H1 (cell line): ENCODE measurements around the gene B3GLCT. TPM values are rescaled to one million over a fixed set of nuclear protein-coding genes. Genes with fewer than 3 reads are reported as not detected.

Experiments used
- CTCF ChIA-PET: fragments of 300-600 bp; sonication (Branson Sonifier 250); formaldehyde crosslinking; loops from one replicate; lab custom pipeline; 2021; ENCODE audit not compliant: partially characterized antibody; lab: Charles Lee
- POLR2A ChIA-PET: fragments of 300-600 bp; sonication (Branson Sonifier 250); formaldehyde crosslinking; loops from one replicate; lab custom pipeline; 2021; ENCODE audit warnings: inconsistent platforms; ENCODE audit not compliant: partially characterized antibody; lab: Charles Lee
- DNase-seq, 2 experiments: peaks; one replicate each; pipeline versions ENCODE4 v3.0.0 to v3.0.0-alpha.2; 2010 to 2022; ENCODE audit warnings: low spot score in 2 of 2, low read depth in 1 of 2, mixed read lengths in 1 of 2
- FAIRE-seq: peaks from 2 replicates; lab custom pipeline; 2011; peaks lifted over from hg19 to GRCh38; lab: Jason Lieb, UNC
- H2AFZ ChIP-seq: 2 replicates; pipeline ENCODE4 v1.8.1; 2012; ENCODE audit warnings: low read length, inconsistent platforms
- H2AK5ac ChIP-seq: 2 replicates; pipeline ENCODE4 v1.6.1; 2013; ENCODE audit warnings: low read depth, low read length
- H2BK120ac ChIP-seq: replicated peaks from 2 replicates; pipeline ENCODE3; 2013; ENCODE audit warnings: low read depth, low read length, inconsistent platforms
- H2BK12ac ChIP-seq: 2 replicates; pipeline ENCODE4 v1.6.1; 2013; ENCODE audit warnings: low read depth, low read length
- H2BK15ac ChIP-seq: 2 replicates; pipeline ENCODE4 v1.6.1; 2013; ENCODE audit warnings: low read length
- H2BK20ac ChIP-seq: 2 replicates; pipeline ENCODE4 v1.6.1; 2013; ENCODE audit warnings: low read length
- H2BK5ac ChIP-seq: 2 replicates; pipeline ENCODE4 v1.6.1; 2013; ENCODE audit warnings: low read depth, low read length
- H3K14ac ChIP-seq: 2 replicates; pipeline ENCODE4 v1.6.1; 2013; ENCODE audit warnings: inconsistent platforms; ENCODE audit not compliant: insufficient read length
- H3K18ac ChIP-seq: 2 replicates; pipeline ENCODE4 v1.6.1; 2013; ENCODE audit warnings: low read length; ENCODE audit errors: extremely low read depth
- H3K23ac ChIP-seq: 2 replicates; pipeline ENCODE4 v1.6.1; 2013; ENCODE audit warnings: inconsistent platforms; ENCODE audit not compliant: insufficient read length
- H3K23me2 ChIP-seq: 2 replicates; pipeline ENCODE4 v1.6.1; 2013; ENCODE audit warnings: low read depth, low read length
- H3K27ac ChIP-seq: 2 replicates; pipeline ENCODE4 v1.6.1; 2011; ENCODE audit warnings: low read depth, low read length, inconsistent platforms
- H3K27me3 ChIP-seq, 4 experiments: replicated peaks in 1 of 4; 1 replicate in 1 of 4; 2 replicates in 3 of 4; pipeline versions ENCODE4 v1.6.1 to v1.8.1; 2011 to 2013; ENCODE audit warnings: low read length in 3 of 4, mild to moderate bottlenecking in 3 of 4, inconsistent platforms in 2 of 4, mixed read lengths in 2 of 4, moderate library complexity in 1 of 4; ENCODE audit not compliant: control insufficient read depth in 3 of 4, insufficient read depth in 3 of 4; ENCODE audit errors: extremely low read depth in 1 of 4
- H3K36me3 ChIP-seq, 4 experiments: 2 replicates each; pipeline versions ENCODE4 v1.6.1 to v1.8.1; 2011 to 2013; ENCODE audit warnings: mild to moderate bottlenecking in 4 of 4, low read length in 3 of 4, moderate library complexity in 2 of 4, control low read depth in 1 of 4, inconsistent platforms in 1 of 4; ENCODE audit not compliant: insufficient read depth in 4 of 4, control insufficient read depth in 2 of 4
- H3K4ac ChIP-seq: replicated peaks from 2 replicates; pipeline ENCODE3; 2013; ENCODE audit warnings: low read length, low read depth, mixed read lengths, inconsistent platforms; ENCODE audit not compliant: insufficient read length
- H3K4me1 ChIP-seq, 4 experiments: replicated peaks in 1 of 4; 1 replicate in 1 of 4; 2 replicates in 3 of 4; pipeline versions ENCODE4 v1.6.1 to v1.8.1; 2011 to 2013; ENCODE audit warnings: low read length in 3 of 4, inconsistent platforms in 2 of 4, mixed read lengths in 1 of 4; ENCODE audit not compliant: insufficient read depth in 4 of 4, control insufficient read depth in 3 of 4
- H3K4me2 ChIP-seq, 2 experiments: 2 replicates each; pipeline versions ENCODE4 v1.6.1 to v1.8.1; 2011 to 2013; ENCODE audit warnings: low read depth in 2 of 2, low read length in 2 of 2, control low read depth in 1 of 2, inconsistent platforms in 1 of 2, mild to moderate bottlenecking in 1 of 2; ENCODE audit not compliant: insufficient read depth in 1 of 2
- H3K4me3 ChIP-seq, 4 experiments: fragments of 200-600, 300-600 bp in 1 of 4; sonication (generic), shearing (Covaris generic), sonication (Bioruptor Twin) in 1 of 4; 2 replicates each; pipeline versions ENCODE4 v1.5.1 to v1.8.1; 2011 to 2016; ENCODE audit warnings: low read length in 4 of 4, low read depth in 3 of 4, control low read depth in 2 of 4, inconsistent platforms in 2 of 4, mild to moderate bottlenecking in 2 of 4, mixed read lengths in 1 of 4, moderate library complexity in 1 of 4; ENCODE audit not compliant: insufficient read depth in 2 of 4; ENCODE audit errors: extremely low read depth in 1 of 4
- H3K56ac ChIP-seq: replicated peaks from 2 replicates; pipeline ENCODE3; 2013; ENCODE audit warnings: low read depth, mild to moderate bottlenecking, mixed read lengths, low read length, inconsistent platforms; ENCODE audit not compliant: insufficient read length
- H3K79me1 ChIP-seq: 2 replicates; pipeline ENCODE4 v1.6.1; 2013; ENCODE audit warnings: low read depth, low read length, control low read depth
- H3K79me2 ChIP-seq, 2 experiments: 2 replicates each; pipeline versions ENCODE4 v1.6.1 to v1.8.1; 2012 to 2013; ENCODE audit warnings: low read length in 2 of 2, mild to moderate bottlenecking in 2 of 2, inconsistent platforms in 1 of 2; ENCODE audit not compliant: insufficient read depth in 2 of 2, control insufficient read depth in 1 of 2
- H3K9ac ChIP-seq, 4 experiments: replicated peaks in 1 of 4; 1 replicate in 1 of 4; 2 replicates in 3 of 4; pipeline versions ENCODE4 v1.6.1 to v1.8.1; 2011 to 2013; ENCODE audit warnings: low read depth in 3 of 4, low read length in 3 of 4, control low read depth in 2 of 4, mild to moderate bottlenecking in 2 of 4, moderate library complexity in 2 of 4, inconsistent platforms in 1 of 4; ENCODE audit errors: extremely low read depth in 1 of 4
- H3K9me3 ChIP-seq, 2 experiments: 2 replicates each; pipeline versions ENCODE4 v1.6.1 to v1.8.1; 2012 to 2013; ENCODE audit warnings: mild to moderate bottlenecking in 2 of 2, moderate library complexity in 2 of 2, control low read depth in 1 of 2, inconsistent platforms in 1 of 2, low read depth in 1 of 2, low read length in 1 of 2, mixed read lengths in 1 of 2; ENCODE audit not compliant: insufficient read depth in 2 of 2
- H4K20me1 ChIP-seq, 2 experiments: replicated peaks in 1 of 2; 2 replicates each; pipeline versions ENCODE3 to v1.8.1; 2011 to 2013; ENCODE audit warnings: inconsistent platforms in 2 of 2, low read length in 2 of 2, mild to moderate bottlenecking in 1 of 2; ENCODE audit not compliant: insufficient read depth in 2 of 2, control insufficient read depth in 1 of 2
- H4K5ac ChIP-seq: 2 replicates; pipeline ENCODE4 v1.6.1; 2013; ENCODE audit warnings: low read length, low read depth, mixed read lengths, inconsistent platforms; ENCODE audit not compliant: insufficient read length
- H4K8ac ChIP-seq: 2 replicates; pipeline ENCODE4 v1.8.0; 2013; ENCODE audit warnings: mild to moderate bottlenecking, moderate library complexity, low read length, inconsistent platforms; ENCODE audit not compliant: insufficient read depth; ENCODE audit errors: extremely low read depth
- H4K91ac ChIP-seq: replicated peaks from 2 replicates; pipeline ENCODE3; 2013; ENCODE audit warnings: low read length, mixed read lengths, inconsistent platforms; ENCODE audit not compliant: insufficient read length
- CBX8 ChIP-seq: fragments of 300-800, 300-1000 bp; sonication (generic); IDR thresholded peaks from 2 replicates; pipeline ENCODE4 v1.7.1; 2016; ENCODE audit warnings: low read depth, low read length, borderline replicate concordance
- KDM5A ChIP-seq: fragments of 200-600 bp; IDR thresholded peaks from 2 replicates; pipeline ENCODE4 v1.7.1; 2012; ENCODE audit warnings: mild to moderate bottlenecking, low read length, inconsistent platforms, mixed read lengths
- NRF1 ChIP-seq: IDR thresholded peaks from 2 replicates; pipeline ENCODE4 v1.6.1; 2011; ENCODE audit warnings: mild to moderate bottlenecking, low read depth, low read length, improper control_type of control experiment
- POU5F1 ChIP-seq: IDR thresholded peaks from 2 replicates; pipeline ENCODE4 v1.6.1; 2011; ENCODE audit warnings: low read depth, mild to moderate bottlenecking, low read length, moderate library complexity
- RAD21 ChIP-seq, 2 experiments: IDR thresholded peaks in 1 of 2; conservative IDR thresholded peaks in 1 of 2; 2 replicates each; pipeline ENCODE4 v1.6.1; 2011; ENCODE audit warnings: low read depth in 2 of 2, low read length in 2 of 2, improper control_type of control experiment in 1 of 2, inconsistent platforms in 1 of 2, mild to moderate bottlenecking in 1 of 2, moderate library complexity in 1 of 2
- RBBP5 ChIP-seq: IDR thresholded peaks from 2 replicates; pipeline ENCODE4 v1.7.1; 2012; ENCODE audit warnings: low read depth, mild to moderate bottlenecking, inconsistent platforms, low read length, moderate library complexity, borderline replicate concordance
- WGBS, 2 experiments: shearing (Covaris generic) in 1 of 2; methylation state at CpG; one replicate each; pipeline versions ENCODE4 v1.1.6 to v1.1.7; 2013 to 2015; ENCODE audit warnings: low lambda C conversion rate in 2 of 2, mixed read lengths in 2 of 2, inconsistent platforms in 1 of 2, low coverage in 1 of 2, missing lambda C conversion rate in 1 of 2; ENCODE audit not compliant: insufficient replicate concordance in 2 of 2, insufficient coverage in 1 of 2, insufficient read length in 1 of 2; ENCODE audit errors: extremely low coverage in 1 of 2, missing lambda C conversion rate in 1 of 2; 5-methylcytosine and 5-hydroxymethylcytosine counted together
- polyA plus RNA-seq, 7 experiments: library from polyadenylated mRNA; depleted of rRNA in 3 of 7; stranded (reverse) in 5 of 7; unstranded in 2 of 7; fragments of >200 nt in 5 of 7; fragments of 200-250 nt in 2 of 7; gene quantifications; 1 replicate in 5 of 7; 2 replicates in 1 of 7; 4 replicates in 1 of 7; pipeline versions ENCODE4 v1.2.1 to v1.2.3, GENCODE V29; 2011 to 2013; ENCODE audit warnings: missing spikeins in 2 of 7, mixed read lengths in 2 of 7
- total RNA-seq: library from RNA; stranded (reverse); fragmentation: NEBNext Ultra II Directional; extraction: Animal tissue kit (Norgen Biotek cat#: 25700); gene quantifications from 2 replicates; pipeline ENCODE4 v1.2.1, GENCODE V29; 2021

Gene B3GLCT
- total and polyA plus RNA-seq, 2 of the 8 experiments (the other 6 are each of a cell fraction or from before 2014, with no cell fraction given) = 1.5 to 4.1 TPM

- Histone ChIP-seq H3K23me2 (no peaks in the 10 kb centered on the region), H2BK12ac (no peak overlapping the region), H3K27me3 (no peaks in the 10 kb centered on the region), H2BK20ac (no peak overlapping the region), H3K36me3 (peaks cover 0 to 3% (median 0%) of the 10 kb centered on the region in 4 experiments; a peak in 1 of 8 replicates), H3K4me3 (no peak overlapping the region), H3K4me1 (no peaks in the 10 kb centered on the region), H3K18ac (no peak overlapping the region), H4K8ac (no peak overlapping the region), H3K4me2 (no peak overlapping the region), H3K4ac (no peak overlapping the region), H3K27ac (no peak overlapping the region), H4K5ac (no peak overlapping the region), H4K20me1 (no peaks in the 10 kb centered on the region), H2AFZ (no peak overlapping the region), H3K79me2 (no peaks in the 10 kb centered on the region), H2AK5ac (no peak overlapping the region), H2BK15ac (no peak overlapping the region), H2BK120ac (no peak overlapping the region), H3K14ac (no peak overlapping the region), H4K91ac (no peak overlapping the region), H3K56ac (no peak overlapping the region), H3K23ac (no peak overlapping the region), H2BK5ac (no peak overlapping the region), H3K9ac (no peak overlapping the region), H3K9me3 (peaks cover 8 to 12% of the 10 kb centered on the region in 2 experiments; a peak in 3 of 4 replicates), H3K79me1 (no peaks in the 10 kb centered on the region)
- FAIRE-seq (no peak), DNase-seq (no peak)
- ChIA-PET POLR2A (no interaction called here), CTCF (no interaction called here)
- WGBS, 2 experiments = 95% methylated on average over 5 of the region's 5 CpGs; no CpG with 5 or more reads in 1 of the 2 experiments
- TF ChIP-seq KDM5A = no peak
- TF ChIP-seq POU5F1 = no peak
- no peak for TF ChIP-seq RAD21 (IDR thresholded peaks at IDR 0.05 in 1 of 2, conservative IDR thresholded peaks at IDR 0.05 in 1 of 2; ENCODE audit: low read depth in 2 of 2, low read length in 2 of 2)
- TF ChIP-seq NRF1 = no peak
- TF ChIP-seq RBBP5 = no peak
- TF ChIP-seq CBX8 = no peak
Measured at GRCh38 chr13:31276421-31276820, 76.6 kb downstream of the B3GLCT start.
